Kidney epithelial cell (primary cell): ENCODE results near the gene ORAI3. TPM values are rescaled to one million over a fixed set of nuclear protein-coding genes. Genes with fewer than 3 reads are reported as not detected.

Experiments
- DNase-seq: peaks from one replicate; pipeline ENCODE4 v3.0.0-alpha.2; 2010; ENCODE audit warnings: low read depth
- H3K27me3 ChIP-seq: 2 replicates; pipeline ENCODE4 v1.6.0; 2011; ENCODE audit warnings: low read length; ENCODE audit not compliant: control insufficient read depth, insufficient read depth
- H3K36me3 ChIP-seq: 2 replicates; pipeline ENCODE4 v1.5.1; 2011; ENCODE audit warnings: low read length; ENCODE audit not compliant: control insufficient read depth, insufficient read depth
- H3K4me3 ChIP-seq: 2 replicates; pipeline ENCODE4 v1.5.1; 2011; ENCODE audit warnings: low read depth, mild to moderate bottlenecking, control low read depth, low read length
- CTCF ChIP-seq: IDR thresholded peaks from 2 replicates; pipeline ENCODE4 v1.5.1; 2011; ENCODE audit warnings: mild to moderate bottlenecking, moderate library complexity, low read length, control low read depth, inconsistent platforms; ENCODE audit not compliant: insufficient read depth, poor library complexity, severe bottlenecking
- total RNA-seq: library from RNA; depleted of rRNA; stranded (reverse); fragments of >200 nt; gene quantifications from 2 replicates; pipeline ENCODE4 v1.2.3, GENCODE V29; 2015

ORAI3 gene
- total RNA-seq, 1 donor from 2014 or later = 37.9 TPM

GRCh38 chr16:30922960-30923535 lies 25.8 kb upstream of the ORAI3 start:
- Histone ChIP-seq H3K27me3 (no peaks in the 10 kb centered on the region), H3K36me3 (no peaks in the 10 kb centered on the region), H3K4me3 (peak overlapping the region; percentile 58)
- peak; percentile 96 for DNase-seq
- TF ChIP-seq CTCF = no peak

DNA sequence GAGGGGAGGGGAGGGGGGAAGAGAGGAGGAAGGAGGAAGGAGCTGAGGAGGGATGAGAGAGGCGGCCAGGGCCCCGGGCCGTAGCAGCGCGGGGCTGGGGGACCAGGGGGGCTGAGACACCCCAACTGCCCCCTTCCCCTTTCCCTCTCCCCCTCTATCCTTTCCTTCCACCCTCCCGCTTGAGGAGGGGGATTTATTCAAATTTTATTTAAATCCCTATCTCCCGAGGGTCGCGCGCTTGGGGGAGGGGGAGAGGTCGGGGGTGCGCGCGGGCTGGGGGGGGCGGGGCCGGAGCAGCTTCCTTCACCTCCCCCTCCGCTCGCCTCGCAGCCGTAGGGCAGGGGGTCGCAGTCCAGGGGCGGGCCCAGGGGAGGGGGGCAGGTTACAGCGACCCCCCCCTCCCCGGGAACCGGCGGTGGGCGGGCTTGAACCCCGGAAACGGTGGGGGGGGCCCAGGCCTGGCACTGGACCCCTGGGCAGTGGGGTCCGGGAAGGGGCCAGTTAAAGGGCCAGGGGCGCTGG lies 25.3 kb upstream of the ORAI3 start, which contains the start of gene FBXL19:
Gene FBXL19, plus strand, starts transcription at position 19 of the 522 bp plus-strand sequence. CDS start 2,183 bp downstream, outside the sequence.
- Histone ChIP-seq H3K4me3 (peak within 1 kb of the TSS; percentile 58), H3K36me3 (no peaks in the 10 kb centered on the region), H3K27me3 (no peaks in the 10 kb centered on the region)
- no peak for TF ChIP-seq CTCF
- DNase-seq = no peak

DNA sequence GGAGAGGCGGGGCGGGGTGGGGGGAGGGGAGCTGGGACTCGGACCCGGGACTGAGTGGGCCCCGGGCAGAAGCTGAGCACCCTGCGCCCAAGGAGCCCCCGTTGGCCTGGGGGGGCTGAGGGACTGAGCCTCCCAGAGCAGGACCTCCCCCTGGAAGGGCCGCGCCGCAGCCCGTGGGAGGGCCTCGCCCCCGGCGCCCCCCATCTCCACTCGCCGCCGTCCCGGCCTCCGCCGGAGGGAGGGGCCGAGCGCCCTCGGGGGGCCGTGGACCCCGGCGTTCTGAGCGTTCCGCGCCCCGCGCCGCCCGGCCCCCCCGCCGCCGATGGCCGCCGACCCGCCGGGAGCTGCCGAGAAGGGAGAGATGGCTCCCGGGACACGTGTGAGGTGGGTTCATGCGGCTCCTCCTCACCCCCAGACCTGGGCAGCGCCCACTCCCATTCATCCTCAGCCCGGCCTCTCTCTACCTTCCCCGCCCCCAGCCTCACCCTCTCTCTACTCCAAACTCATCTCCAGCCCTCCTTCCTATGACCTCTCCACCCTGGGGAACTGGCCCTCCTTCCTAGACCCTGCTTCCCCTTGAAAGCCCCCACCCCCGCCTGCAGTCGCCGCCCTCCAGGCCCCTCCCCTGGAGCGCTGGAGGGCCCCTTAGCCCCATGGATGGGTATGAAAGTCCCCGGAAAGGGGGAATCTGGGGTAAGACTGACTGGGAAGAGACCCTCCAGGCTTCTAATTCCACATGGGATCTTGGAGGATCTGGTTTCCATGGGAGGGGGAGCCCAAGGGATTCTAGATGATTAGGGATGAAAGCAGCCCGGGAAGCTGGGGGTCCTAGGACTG lies 24.6 kb upstream of the ORAI3 start:
- no peaks in the 10 kb centered on the region for H3K27me3 ChIP-seq
- no peak for DNase-seq
- no peak for TF ChIP-seq CTCF
- H3K36me3 ChIP-seq = no peaks in the 10 kb centered on the region
- peak overlapping the region; percentile 58 for H3K4me3 ChIP-seq

- no peak for TF ChIP-seq CTCF
- no peak for DNase-seq
- H3K36me3 ChIP-seq = no peaks in the 10 kb centered on the region
- H3K4me3 ChIP-seq = peak overlapping the region; percentile 58
- no peaks in the 10 kb centered on the region for H3K27me3 ChIP-seq
Measured at GRCh38 chr16:30924913-30925631, 23.8 kb upstream of the ORAI3 start.

DNA sequence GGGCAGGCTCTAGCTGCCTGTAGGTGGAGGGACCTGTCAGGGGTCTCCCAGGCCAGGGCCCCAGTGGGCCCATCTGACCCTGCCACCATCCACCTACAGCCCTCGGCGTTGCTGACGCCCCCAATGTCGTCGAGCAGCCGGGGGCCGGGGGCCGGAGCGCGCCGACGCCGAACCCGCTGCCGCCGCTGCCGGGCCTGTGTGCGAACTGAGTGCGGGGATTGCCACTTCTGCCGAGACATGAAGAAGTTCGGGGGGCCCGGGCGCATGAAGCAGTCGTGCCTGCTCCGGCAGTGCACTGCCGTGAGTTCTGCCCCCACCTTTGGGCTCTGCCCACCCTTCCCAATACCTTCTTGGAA lies 23.3 kb upstream of the ORAI3 start:
- no peak for TF ChIP-seq CTCF
- no peak for DNase-seq
- no peak overlapping the region for H3K4me3 ChIP-seq

More for the DNA sequence above, 23.3 kb upstream of the ORAI3 start:
- no peaks in the 10 kb centered on the region for H3K27me3 ChIP-seq
- H3K36me3 ChIP-seq = no peaks in the 10 kb centered on the region
